ENCODE measurements around the gene NFASC. TPM values are rescaled to one million over a fixed set of nuclear protein-coding genes. Genes with fewer than 3 reads are reported as not detected.

The NFASC gene
- total and polyA plus RNA-seq, 9 of the 15 experiments (the other 6 are each of a cell fraction or from before 2014, with no cell fraction given) = 0.03 to 0.16 (median 0.06) TPM; not detected in 6

GRCh38 chr1:204921855-204922516, 51.3 kb downstream of the NFASC start:
- H3K79me2 ChIP-seq (ENCODE audit: control insufficient read depth, insufficient read depth, low read length) = no peaks in the 10 kb centered on the region
- no peak overlapping the region for H3K27ac ChIP-seq (ENCODE audit: extremely low read depth, low read depth, low read length)
- ATAC-seq (no peak), DNase-seq (ENCODE audit: extremely low read depth in 1 of 4, low spot score in 3 of 4) (no peak), FAIRE-seq (no peak)
- H4K20me1 ChIP-seq (replicated peaks; ENCODE audit: control insufficient read depth, insufficient read depth, low read length) = no peaks in the 10 kb centered on the region
- no peaks in the 10 kb centered on the region for H3K36me3 ChIP-seq (ENCODE audit: control insufficient read depth, insufficient read depth, low read length)
- CTCF ChIA-PET (ENCODE audit: low intra/inter-chr PET ratio) = no interaction called here
- POLR2A ChIA-PET = interaction anchor here (0.5 to 1.3 kb wide), 4 partner anchors 28 to 842 kb away, joined by 3 to 4 read pairs (median 3); no protein-coding TSS in a partner anchor
- in situ Hi-C loops (cut with MboI) = no loop called here
- no peak overlapping the region for H3K4me3 ChIP-seq
- no peak overlapping the region for H2AFZ ChIP-seq (ENCODE audit: low read depth, low read length)
- intact Hi-C loops (cut with micrococcal nuclease) = no loop called here
- no peaks in the 10 kb centered on the region for H3K9me3 ChIP-seq (replicated peaks; ENCODE audit: control insufficient read depth, insufficient read depth, low read depth, low read length)
- peaks cover 21 to 38% of the 10 kb centered on the region in 2 experiments; a peak in 4 of 5 replicates for H3K27me3 ChIP-seq (ENCODE audit: control insufficient read depth in 2 of 2, insufficient read depth in 2 of 2, low read length in 2 of 2)
- peaks cover 0 to 4% of the 10 kb centered on the region in 2 experiments; a peak in 1 of 5 replicates for H3K4me1 ChIP-seq (replicated peaks in 1 of 2; ENCODE audit: control insufficient read depth in 2 of 2, insufficient read depth in 2 of 2, low read length in 2 of 2)
- no peak overlapping the region for H3K4me2 ChIP-seq (ENCODE audit: insufficient read depth, low read length)
- TF ChIP-seq GATAD2B (IDR thresholded peaks at IDR 0.05; ENCODE audit: borderline replicate concordance) = no peak
- no peak for TF ChIP-seq TEAD4 (IDR thresholded peaks at IDR 0.05; ENCODE audit: low read length)
- TF ChIP-seq TEAD4 (CRISPR knock-in tag; IDR thresholded peaks at IDR 0.05; ENCODE audit: borderline replicate concordance) = no peak
- TF ChIP-seq BRD4 (IDR thresholded peaks at IDR 0.05) = no peak
- no peak overlapping the region for H3K9ac ChIP-seq (ENCODE audit: insufficient read depth in 1 of 2, low read depth in 2 of 2, low read length in 2 of 2)
- no TSS peak for BruUV-seq (replicated peaks)
- 4% methylated on average over 15 of the region's 15 CpGs for WGBS (ENCODE audit: insufficient coverage, low coverage, missing lambda C conversion rate)
- H3K9me1 ChIP-seq (ENCODE audit: control insufficient read depth, insufficient read depth, low read length) = no peaks in the 10 kb centered on the region

- Histone ChIP-seq H3K4me1 (replicated peaks in 1 of 2; ENCODE audit: control insufficient read depth in 2 of 2, insufficient read depth in 2 of 2, low read length in 2 of 2) (peaks cover 0 to 7% of the 10 kb centered on the region in 2 experiments; a peak in 1 of 5 replicates), H3K9me3 (replicated peaks; ENCODE audit: control insufficient read depth, insufficient read depth, low read depth, low read length) (no peaks in the 10 kb centered on the region), H3K9ac (ENCODE audit: insufficient read depth in 1 of 2, low read depth in 2 of 2, low read length in 2 of 2) (no peak overlapping the region), H3K4me3 (no peak overlapping the region), H3K27ac (ENCODE audit: extremely low read depth, low read depth, low read length) (no peak overlapping the region), H3K9me1 (ENCODE audit: control insufficient read depth, insufficient read depth, low read length) (no peaks in the 10 kb centered on the region), H3K27me3 (ENCODE audit: control insufficient read depth in 2 of 2, insufficient read depth in 2 of 2, low read length in 2 of 2) (peaks cover 21 to 45% of the 10 kb centered on the region in 2 experiments; a peak in 4 of 5 replicates), H3K36me3 (ENCODE audit: control insufficient read depth, insufficient read depth, low read length) (no peaks in the 10 kb centered on the region), H3K4me2 (ENCODE audit: insufficient read depth, low read length) (no peak overlapping the region), H2AFZ (ENCODE audit: low read depth, low read length) (no peak overlapping the region), H4K20me1 (replicated peaks; ENCODE audit: control insufficient read depth, insufficient read depth, low read length) (no peaks in the 10 kb centered on the region), H3K79me2 (ENCODE audit: control insufficient read depth, insufficient read depth, low read length) (no peaks in the 10 kb centered on the region)
- BruUV-seq (replicated peaks) = no TSS peak
- in situ Hi-C loops (cut with MboI) (no loop called here), intact Hi-C loops (cut with micrococcal nuclease) (no loop called here)
- DNase-seq (ENCODE audit: extremely low read depth in 1 of 4, low spot score in 3 of 4) (no peak), ATAC-seq (peak; percentile 41), FAIRE-seq (no peak)
- ChIA-PET CTCF (ENCODE audit: low intra/inter-chr PET ratio) (no interaction called here), POLR2A (interaction anchor here (0.6 to 1.8 kb wide), 4 partner anchors 13 to 367 kb away, joined by 3 to 6 read pairs (median 4); no protein-coding TSS in a partner anchor)
- WGBS (ENCODE audit: insufficient coverage, low coverage, missing lambda C conversion rate) = 3% methylated on average over 10 of the region's 10 CpGs
- 0 out of 2 replicates have a peak, but pooled peaks have one; percentile 43 for TF ChIP-seq ZBTB9 (CRISPR knock-in tag; IDR thresholded peaks at IDR 0.05)
- no peak for TF ChIP-seq RFX5 (IDR thresholded peaks at IDR 0.05; ENCODE audit: low read depth, low read length)
- 0 out of 2 replicates have a peak, but pooled peaks have one; percentile 17 for TF ChIP-seq CXXC5 (CRISPR knock-in tag; IDR thresholded peaks at IDR 0.05)
- TF ChIP-seq SMARCA4 (IDR thresholded peaks at IDR 0.05) = no peak
- TF ChIP-seq CEBPG (CRISPR knock-in tag; IDR thresholded peaks at IDR 0.05) = no peak; the same call in 1 of the 2 replicates
- peak in 1 of 2 experiments; percentile 72; a peak in 2 of 4 replicates for TF ChIP-seq CEBPG (tag; conservative IDR thresholded peaks at IDR 0.05 in 1 of 2, IDR thresholded peaks at IDR 0.05 in 1 of 2)
- TF ChIP-seq BACH1 (tag; IDR thresholded peaks at IDR 0.05) = 0 out of 2 replicates have a peak, but pooled peaks have one; percentile 23
- no peak for TF ChIP-seq HDGF (IDR thresholded peaks at IDR 0.05)
- TF ChIP-seq ZNF445 (CRISPR knock-in tag; IDR thresholded peaks at IDR 0.05; ENCODE audit: low read depth) = no peak
Measured at GRCh38 chr1:204923201-204923600, 52.5 kb downstream of the NFASC start.

Measured in K562 (cell line).